Cerebellar nuclear complex (tissue), 1 donor: ENCODE measurements around the gene CASQ1.

Experiments
- DNase-seq, 2 experiments: peaks; one replicate each; lab custom pipeline; 2025; lab: John Stamatoyannopoulos, UW

The CASQ1 gene

GRCh38 chr1:160205242-160206035, 15.1 kb downstream of the CASQ1 start, which contains the start of gene PEA15:
TSS of gene PEA15 (plus strand) at chr1:160205384. CDS start at chr1:160211545, 6,161 bp downstream.
- DNase-seq, result no peak

DNA sequence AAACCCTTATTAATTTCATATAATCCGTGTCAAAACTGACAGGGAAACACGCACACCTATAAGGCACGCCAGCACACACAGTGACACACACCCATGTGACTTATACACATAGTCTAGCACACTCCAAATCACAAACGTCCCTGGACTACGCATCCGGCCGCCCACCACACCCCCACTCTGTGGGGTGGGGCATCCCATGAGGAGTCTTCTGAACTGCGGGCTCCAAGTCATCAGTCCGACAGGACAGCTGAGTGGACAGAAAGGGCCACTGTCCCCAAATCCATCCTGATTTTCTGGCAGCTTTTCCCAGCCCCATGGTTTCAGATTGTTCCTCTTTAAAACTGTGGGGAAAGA, 15.6 kb downstream of the CASQ1 start:
- DNase-seq, result no peak

- no peak for DNase-seq
Measured at GRCh38 chr1:160206421-160207117, 16.2 kb downstream of the CASQ1 start.

- no peak for DNase-seq
Measured at GRCh38 chr1:160207118-160207650, 16.8 kb downstream of the CASQ1 start.

DNA sequence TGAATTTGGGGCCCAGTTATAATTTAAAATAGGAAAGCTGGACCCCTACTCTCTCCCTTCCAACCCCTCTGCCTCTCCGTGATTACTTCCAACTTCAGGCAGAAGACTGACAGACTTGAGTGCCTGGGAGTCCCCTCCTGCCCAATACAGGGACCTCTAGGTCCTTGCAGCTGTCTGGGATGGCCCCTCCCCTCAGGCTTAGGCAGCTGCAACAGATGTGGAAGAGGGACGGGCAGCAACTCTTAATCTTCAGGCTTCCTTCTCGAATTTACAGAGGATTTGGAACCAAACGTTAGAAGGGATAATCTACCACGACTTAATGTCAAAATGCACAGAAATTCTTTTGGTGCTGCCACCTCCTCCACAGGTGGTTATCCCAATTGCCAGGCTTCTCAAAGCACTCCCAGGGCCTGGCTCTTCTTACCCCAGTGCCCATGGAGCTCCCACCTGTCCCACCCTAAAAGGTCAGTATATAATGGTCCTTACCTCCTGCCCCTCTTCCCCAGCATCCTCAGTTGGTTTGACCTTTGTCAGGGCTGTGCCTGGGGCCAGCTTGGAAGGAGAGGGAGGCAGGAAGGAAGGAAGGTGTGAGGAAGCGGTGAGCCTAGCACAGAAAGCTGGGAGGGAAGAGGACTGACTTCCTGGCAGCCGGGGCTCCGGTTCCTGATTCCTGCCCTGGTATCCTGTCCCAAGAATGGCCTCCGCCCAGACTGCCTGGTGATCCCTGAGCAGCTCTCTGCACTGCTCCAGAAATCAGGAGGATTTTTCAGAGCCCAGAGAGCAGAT, 17.6 kb downstream of the CASQ1 start:
- no peak for DNase-seq

GRCh38 chr1:160208557-160209320, 18.4 kb downstream of the CASQ1 start:
- DNase-seq, result no peak

GRCh38 chr1:160209321-160210046, 19.1 kb downstream of the CASQ1 start:
- DNase-seq, result peak; percentile 79 to 88

- DNase-seq, result no peak
Measured at GRCh38 chr1:160210561-160210960, 20.2 kb downstream of the CASQ1 start.

- no peak for DNase-seq
Measured at GRCh38 chr1:160211046-160211790, 20.8 kb downstream of the CASQ1 start.

DNA sequence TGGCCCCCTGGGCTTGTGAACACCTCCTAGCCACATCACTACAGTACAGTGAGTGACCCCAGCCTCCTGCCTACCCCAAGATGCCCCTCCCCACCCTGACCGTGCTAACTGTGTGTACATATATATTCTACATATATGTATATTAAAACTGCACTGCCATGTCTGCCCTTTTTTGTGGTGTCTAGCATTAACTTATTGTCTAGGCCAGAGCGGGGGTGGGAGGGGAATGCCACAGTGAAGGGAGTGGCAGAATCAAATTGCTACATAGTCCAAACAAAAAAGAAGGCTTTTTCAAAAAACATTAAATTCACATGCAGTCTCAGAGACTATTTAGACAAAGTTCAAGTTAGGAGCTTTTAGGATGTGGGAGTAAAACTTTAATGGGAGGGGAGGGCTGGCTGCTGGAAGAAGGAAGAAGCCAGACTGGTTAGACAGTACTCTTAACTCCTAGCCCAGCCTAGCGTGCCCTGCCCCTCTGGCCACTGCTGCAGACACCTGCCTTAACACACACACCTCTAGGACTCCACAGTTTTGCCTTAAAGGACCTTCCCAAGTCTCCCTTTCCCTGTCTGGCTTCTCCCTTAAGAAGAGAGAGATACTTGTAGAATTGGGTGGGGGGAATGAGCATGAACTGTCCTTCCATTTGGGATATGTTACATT, 24.2 kb downstream of the CASQ1 start:
- no peak for DNase-seq

DNA sequence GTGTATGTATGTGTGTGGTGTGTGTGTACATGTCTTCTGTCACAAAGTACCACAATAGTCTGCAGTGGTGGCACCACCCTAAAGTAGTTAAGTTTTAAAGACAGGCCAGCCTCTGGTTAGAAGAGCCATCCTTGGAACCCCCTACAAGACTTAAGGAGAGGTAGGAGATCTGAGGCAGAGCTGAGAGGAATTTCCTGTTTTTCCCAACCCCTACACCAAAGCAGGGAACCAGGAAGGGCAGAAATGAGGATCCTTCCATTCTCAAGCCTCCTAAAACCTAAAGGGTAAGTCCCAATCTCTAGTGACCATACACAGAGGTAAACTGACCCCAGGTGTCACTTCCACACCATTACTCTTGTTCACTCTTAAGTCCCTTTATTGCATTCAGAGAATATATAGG, 25.9 kb downstream of the CASQ1 start:
- no peak for DNase-seq

GRCh38 chr1:160217481-160218051, 27.2 kb downstream of the CASQ1 start:
- no peak for DNase-seq

GRCh38 chr1:160219062-160219929, 28.9 kb downstream of the CASQ1 start:
- no peak for DNase-seq

GRCh38 chr1:160220301-160220700, 29.9 kb downstream of the CASQ1 start:
- DNase-seq, result no peak

- DNase-seq, result no peak
Measured at GRCh38 chr1:160221089-160221488, 30.7 kb downstream of the CASQ1 start.

- DNase-seq, result no peak
Measured at GRCh38 chr1:160222546-160222945, 32.2 kb downstream of the CASQ1 start.

- no peak for DNase-seq
Measured at GRCh38 chr1:160224606-160225005, 34.2 kb downstream of the CASQ1 start.

- DNase-seq, result no peak
Measured at GRCh38 chr1:160225345-160225744, 35.0 kb downstream of the CASQ1 start.
